Astrocyte of the cerebellum (primary cell): ENCODE data around the gene CCDC154.

Experiments used
- DNase-seq: peaks from one replicate; pipeline ENCODE4 v3.0.0-alpha.2; 2011; ENCODE audit warnings: low read depth
- H3K4me3 ChIP-seq: 2 replicates; pipeline ENCODE4 v1.5.1; 2011; ENCODE audit warnings: mild to moderate bottlenecking, low read depth, low read length, moderate library complexity
- in situ Hi-C: cut with HindIII; loops from 2 replicates; pipeline ENCODE4 v1.10.0; 2017; ENCODE audit warnings: low sequenced_read_pairs
- TF ChIP-seq, protein P1 (sequence below): IDR thresholded peaks from 2 replicates; pipeline ENCODE4 v1.5.1; 2012; ENCODE audit warnings: low read length, low read depth, moderate library complexity, mild to moderate bottlenecking; ENCODE audit errors: missing control alignments

Gene CCDC154

DNA sequence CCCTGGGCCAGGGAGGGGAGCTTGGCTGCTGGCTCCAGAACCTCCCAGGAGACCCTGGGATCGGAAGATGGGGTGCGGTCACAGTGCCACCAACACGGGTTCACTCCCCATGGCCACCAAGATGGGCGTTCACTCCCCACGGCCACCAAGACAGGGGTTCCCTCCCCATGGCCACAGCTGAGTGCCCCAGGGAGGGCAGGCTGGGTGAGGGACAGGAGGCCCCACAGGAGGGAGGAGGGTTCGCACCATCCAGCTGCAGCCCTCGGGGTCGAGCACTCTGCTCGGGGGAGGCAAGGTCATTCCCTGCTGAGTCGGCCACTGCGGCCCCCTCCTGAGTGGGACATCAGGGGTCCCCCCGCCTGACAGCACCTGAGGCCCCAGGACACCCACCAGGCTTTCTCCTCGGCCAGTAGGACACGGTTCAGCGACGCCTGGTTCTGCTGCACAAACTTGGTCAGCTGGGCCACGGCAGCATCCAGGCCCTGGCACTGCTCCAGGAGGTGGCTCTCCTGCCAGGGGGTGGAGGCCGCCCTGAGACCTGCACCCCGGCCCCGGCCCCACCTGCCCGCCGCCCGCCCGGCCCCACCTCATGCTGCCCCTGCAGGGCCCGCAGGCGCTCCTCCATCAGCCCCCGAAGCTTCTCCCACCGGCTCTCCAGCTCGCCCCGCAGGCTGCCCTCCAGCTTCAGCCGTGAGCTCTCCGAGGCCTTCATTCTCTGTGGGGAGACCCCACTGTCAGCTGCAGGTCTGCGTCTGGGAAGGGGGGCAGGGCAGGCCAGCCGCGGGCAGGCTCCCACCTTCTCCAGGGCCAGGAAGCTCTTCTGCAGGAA lies 5.9 kb downstream of the CCDC154 start:
- in situ Hi-C loops = no loop called here
- TF ChIP-seq, protein P1, sequence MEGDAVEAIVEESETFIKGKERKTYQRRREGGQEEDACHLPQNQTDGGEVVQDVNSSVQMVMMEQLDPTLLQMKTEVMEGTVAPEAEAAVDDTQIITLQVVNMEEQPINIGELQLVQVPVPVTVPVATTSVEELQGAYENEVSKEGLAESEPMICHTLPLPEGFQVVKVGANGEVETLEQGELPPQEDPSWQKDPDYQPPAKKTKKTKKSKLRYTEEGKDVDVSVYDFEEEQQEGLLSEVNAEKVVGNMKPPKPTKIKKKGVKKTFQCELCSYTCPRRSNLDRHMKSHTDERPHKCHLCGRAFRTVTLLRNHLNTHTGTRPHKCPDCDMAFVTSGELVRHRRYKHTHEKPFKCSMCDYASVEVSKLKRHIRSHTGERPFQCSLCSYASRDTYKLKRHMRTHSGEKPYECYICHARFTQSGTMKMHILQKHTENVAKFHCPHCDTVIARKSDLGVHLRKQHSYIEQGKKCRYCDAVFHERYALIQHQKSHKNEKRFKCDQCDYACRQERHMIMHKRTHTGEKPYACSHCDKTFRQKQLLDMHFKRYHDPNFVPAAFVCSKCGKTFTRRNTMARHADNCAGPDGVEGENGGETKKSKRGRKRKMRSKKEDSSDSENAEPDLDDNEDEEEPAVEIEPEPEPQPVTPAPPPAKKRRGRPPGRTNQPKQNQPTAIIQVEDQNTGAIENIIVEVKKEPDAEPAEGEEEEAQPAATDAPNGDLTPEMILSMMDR = no peak
- no peak for DNase-seq
- no peak overlapping the region for H3K4me3 ChIP-seq

DNA sequence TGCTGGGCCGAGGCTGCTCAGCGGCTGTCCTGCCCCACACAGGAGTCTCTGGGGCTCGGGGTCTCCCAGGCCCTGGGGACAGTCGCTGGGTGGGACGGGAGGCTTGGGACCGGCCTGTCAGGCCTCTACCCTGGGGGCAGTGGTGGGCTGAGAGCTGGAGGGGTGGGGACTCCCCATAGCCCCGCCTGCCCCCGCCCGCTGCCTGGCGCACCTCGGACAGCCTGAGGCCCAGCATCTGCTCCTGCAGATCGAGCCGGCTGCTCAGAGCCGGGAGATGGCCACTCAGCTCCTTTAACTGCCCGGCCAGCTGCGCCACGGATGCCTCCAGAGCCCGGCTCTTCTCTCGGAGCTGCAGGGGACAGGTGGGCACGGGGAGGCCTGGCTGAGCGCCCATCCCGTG lies 6.8 kb downstream of the CCDC154 start:
- in situ Hi-C loops = no loop called here
- no peak overlapping the region for H3K4me3 ChIP-seq
- TF ChIP-seq, protein P1 = no peak
- DNase-seq = no peak

DNA sequence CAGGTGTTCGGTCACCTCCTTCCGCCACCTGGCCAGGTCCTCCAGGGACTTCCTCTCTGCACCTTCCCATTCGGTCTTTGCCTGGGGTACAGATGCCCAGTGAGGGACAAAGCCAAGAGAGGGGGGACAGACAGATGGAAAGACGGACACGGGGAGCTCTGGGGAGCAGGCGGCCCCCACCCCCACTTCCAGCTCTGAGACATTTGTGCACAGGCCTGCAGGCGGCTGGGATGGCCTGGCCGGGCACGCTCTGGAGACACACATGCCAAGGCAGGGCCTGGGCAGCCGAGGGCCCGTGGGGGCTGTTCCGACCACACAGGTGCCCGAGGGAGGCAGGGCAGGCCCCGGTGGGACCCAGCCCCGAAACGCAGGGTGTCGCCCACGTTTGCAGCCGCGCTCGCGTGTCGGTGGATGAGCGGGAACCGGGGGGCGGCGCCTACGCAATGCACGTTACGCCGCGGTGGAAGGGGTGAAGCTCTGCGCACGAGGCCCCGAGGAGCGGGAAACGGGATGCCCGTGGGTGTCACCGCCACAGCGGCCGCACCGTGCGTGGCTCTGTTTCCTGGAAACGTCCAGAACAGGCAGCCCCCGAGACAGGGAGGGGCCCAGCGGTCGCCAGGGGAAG lies 7.5 kb downstream of the CCDC154 start:
- no peak overlapping the region for H3K4me3 ChIP-seq
- in situ Hi-C loops = no loop called here
- no peak for DNase-seq
- TF ChIP-seq, protein P1 = no peak

DNA sequence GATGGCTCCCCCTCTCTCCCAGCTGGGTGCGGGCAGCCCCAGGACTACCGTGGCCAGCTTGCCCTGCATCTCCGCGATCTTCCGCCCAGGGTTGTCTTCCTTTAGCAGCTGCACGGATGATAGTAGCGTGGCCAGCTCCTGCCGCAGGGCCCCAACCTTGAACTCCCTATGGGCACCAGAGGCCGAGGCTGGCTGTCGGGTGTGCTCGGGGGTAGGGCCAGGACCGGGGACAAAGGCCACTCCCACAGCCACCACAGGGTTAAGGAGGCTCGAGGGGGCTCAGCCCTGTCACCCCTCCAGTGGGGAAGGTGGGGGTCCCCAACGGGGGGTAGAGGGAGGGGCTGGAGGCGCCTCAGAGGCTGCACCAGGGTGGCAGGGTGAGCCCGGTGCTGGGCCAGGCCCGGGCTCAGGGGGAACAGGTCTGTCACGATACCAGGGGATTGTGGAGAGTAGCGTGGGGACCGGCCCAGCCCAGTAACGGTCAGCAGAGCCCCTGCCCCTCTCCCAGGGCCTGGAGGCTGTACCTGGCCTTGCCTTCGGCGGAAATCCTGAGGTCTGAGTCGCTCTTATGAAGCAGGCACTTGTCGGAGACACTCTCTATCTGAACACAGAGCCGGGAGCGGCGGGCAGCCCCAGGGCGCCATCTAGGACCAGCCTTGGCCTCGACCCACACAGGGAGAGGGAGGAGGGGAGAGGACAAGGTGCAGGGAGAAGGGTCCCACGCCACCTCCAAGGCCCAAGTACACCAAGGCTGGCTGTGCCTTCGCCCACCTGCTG lies 8.2 kb downstream of the CCDC154 start:
- DNase-seq = no peak
- TF ChIP-seq, protein P1 = no peak
- in situ Hi-C loops = no loop called here
- H3K4me3 ChIP-seq = no peak overlapping the region

DNA sequence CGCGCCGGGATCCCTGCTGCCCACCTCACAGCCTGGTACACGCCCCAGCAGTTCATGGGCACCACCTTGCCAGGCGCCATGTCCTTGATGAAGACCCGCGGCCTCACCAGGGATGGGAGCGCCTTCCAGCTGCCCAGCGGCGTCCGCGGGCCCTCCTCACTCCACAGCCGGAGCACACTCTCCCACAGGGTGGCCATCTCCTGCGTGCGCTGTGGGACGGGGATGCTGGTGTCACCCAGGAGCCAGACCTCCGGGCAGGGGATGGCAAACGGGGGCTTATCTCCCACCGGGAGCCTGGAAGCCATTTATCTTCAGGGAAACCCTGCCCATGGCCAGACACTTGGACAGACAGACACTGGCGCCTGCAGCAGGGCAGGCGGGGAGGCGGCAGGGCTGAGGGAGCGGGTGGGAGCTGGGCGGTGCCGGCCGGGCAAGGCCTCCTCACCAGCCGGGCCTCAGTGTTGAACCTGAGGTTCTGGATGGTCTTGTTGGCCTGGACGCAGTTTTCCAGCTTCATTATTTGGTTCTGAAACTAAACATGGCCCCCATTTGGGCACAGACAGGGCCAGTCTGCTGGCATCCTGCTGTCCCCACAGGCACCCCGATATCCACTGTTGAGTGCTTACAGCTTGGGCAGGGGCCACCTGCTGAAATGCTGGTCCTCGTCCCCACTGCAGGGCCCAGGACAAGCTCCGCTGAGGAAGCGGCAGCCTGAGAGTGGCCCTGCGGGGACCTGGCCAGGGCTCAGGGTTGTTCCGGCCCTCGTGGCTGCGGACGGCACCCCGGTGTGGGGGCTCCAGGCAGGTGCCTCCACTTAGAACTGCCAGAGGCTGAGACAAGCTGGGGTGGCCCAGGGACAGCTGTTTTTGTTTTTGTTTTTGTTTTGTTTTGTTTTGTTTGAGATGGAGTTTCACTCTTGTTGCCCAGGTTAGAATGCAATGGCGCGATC lies 9.4 kb downstream of the CCDC154 start:
- TF ChIP-seq, protein P1 = no peak
- H3K4me3 ChIP-seq = no peak overlapping the region
- in situ Hi-C loops = no loop called here
- no peak for DNase-seq
